ENCODE data around the gene AGPAT3.

DNA sequence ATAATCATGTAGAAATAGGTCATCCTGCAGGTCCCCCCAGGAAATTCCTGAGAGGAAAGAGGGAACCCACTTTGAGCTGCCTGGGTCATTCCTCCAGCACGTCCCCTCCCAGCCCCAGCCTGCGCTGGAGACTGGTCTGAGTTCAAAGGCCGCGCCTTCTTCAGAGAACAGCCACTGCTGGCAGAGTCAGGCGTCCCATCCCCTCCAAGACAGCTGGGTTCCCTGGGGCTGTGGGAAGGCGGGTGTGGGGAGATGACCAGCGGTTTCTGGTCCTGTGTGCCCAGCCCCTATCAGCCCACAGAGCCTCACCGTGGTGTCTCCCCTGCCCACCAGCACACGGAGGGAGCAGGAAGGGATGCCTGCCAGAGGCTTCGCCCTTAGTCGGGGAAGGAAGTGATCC, 129.1 kb downstream of the AGPAT3 start:
- TF ChIP-seq, protein P1, sequence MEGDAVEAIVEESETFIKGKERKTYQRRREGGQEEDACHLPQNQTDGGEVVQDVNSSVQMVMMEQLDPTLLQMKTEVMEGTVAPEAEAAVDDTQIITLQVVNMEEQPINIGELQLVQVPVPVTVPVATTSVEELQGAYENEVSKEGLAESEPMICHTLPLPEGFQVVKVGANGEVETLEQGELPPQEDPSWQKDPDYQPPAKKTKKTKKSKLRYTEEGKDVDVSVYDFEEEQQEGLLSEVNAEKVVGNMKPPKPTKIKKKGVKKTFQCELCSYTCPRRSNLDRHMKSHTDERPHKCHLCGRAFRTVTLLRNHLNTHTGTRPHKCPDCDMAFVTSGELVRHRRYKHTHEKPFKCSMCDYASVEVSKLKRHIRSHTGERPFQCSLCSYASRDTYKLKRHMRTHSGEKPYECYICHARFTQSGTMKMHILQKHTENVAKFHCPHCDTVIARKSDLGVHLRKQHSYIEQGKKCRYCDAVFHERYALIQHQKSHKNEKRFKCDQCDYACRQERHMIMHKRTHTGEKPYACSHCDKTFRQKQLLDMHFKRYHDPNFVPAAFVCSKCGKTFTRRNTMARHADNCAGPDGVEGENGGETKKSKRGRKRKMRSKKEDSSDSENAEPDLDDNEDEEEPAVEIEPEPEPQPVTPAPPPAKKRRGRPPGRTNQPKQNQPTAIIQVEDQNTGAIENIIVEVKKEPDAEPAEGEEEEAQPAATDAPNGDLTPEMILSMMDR (IDR thresholded peaks at IDR 0.05): no peak
- no peak for TF ChIP-seq ZFX (IDR thresholded peaks at IDR 0.05; ENCODE audit: borderline replicate concordance)
